Measurements from ENCODE around the gene SPIN2B. TPM values are rescaled to one million over a fixed set of nuclear protein-coding genes. Genes with fewer than 3 reads are reported as not detected.

Gene SPIN2B
- total and polyA plus RNA-seq, 9 of the 15 experiments (the other 6 are each of a cell fraction or from before 2014, with no cell fraction given) = 6.2 to 23.7 (median 15.2) TPM

- peak; percentile 92 for TF ChIP-seq PRDM10 (IDR thresholded peaks at IDR 0.05; ENCODE audit: partially characterized antibody)
- peak; percentile 44 for TF ChIP-seq TBP (optimal IDR thresholded peaks at IDR 0.05; ENCODE audit: low read depth, low read length)
- TF ChIP-seq TSHZ1 (CRISPR knock-in tag; IDR thresholded peaks at IDR 0.05) = no peak
- TF ChIP-seq ZBTB8A (IDR thresholded peaks at IDR 0.05; ENCODE audit: partially characterized antibody) = no peak
- TF ChIP-seq EGR1 (conservative IDR thresholded peaks at IDR 0.05) = peak; percentile 70; the same call in 1 of the 2 replicates
- TF ChIP-seq ARID1B (IDR thresholded peaks at IDR 0.05) = peak; percentile 23; the same call in 1 of the 2 replicates
- TF ChIP-seq MGA (IDR thresholded peaks at IDR 0.05) = peak; percentile 57; the same call in 1 of the 2 replicates
- TF ChIP-seq ZNF695 (CRISPR knock-in tag; IDR thresholded peaks at IDR 0.05) = no peak
These were observed at the start of gene SPIN2B (continued) for GRCh38 chrX:57121162-57121755.

All from K562 (cell line).